Gastrocnemius medialis (tissue), 4 donors: ENCODE data around the gene HSP90AB1. TPM values are rescaled to one million over a fixed set of nuclear protein-coding genes. Genes with fewer than 3 reads are reported as not detected.

ENCODE experiments used
- ATAC-seq, 2 donors: fragments of 150-250 bp; one replicate each; pipeline ENCODE4 v1.9.1; 2016
- DNase-seq, 2 donors: peaks; one replicate each; pipeline ENCODE4 v3.0.0-alpha.2; 2019
- H3K27ac ChIP-seq, 4 donors: fragments of 200-600 bp; sonication (generic); 1 replicate in 1 of 4; 2 replicates in 3 of 4; pipeline ENCODE4 v1.5.1; 2016 to 2018; ENCODE audit warnings: mild to moderate bottlenecking in 2 of 4, moderate library complexity in 1 of 4
- H3K27me3 ChIP-seq, 3 donors: fragments of 200-600 bp; sonication (generic) in 2 of 3; 1 replicate in 1 of 3; 2 replicates in 2 of 3; pipeline versions ENCODE4 v1.5.1 to v1.6.0; 2016 to 2019; ENCODE audit warnings: mild to moderate bottlenecking in 1 of 3, moderate library complexity in 1 of 3
- H3K36me3 ChIP-seq, 2 donors: fragments of 200-600 bp; sonication (generic) in 1 of 2; one replicate each; pipeline ENCODE4 v1.5.1; 2017 to 2018
- H3K4me1 ChIP-seq, 2 donors: fragments of 200-600 bp; sonication (generic) in 1 of 2; one replicate each; pipeline ENCODE4 v1.5.1; 2016 to 2017; ENCODE audit warnings: mild to moderate bottlenecking in 2 of 2
- H3K4me3 ChIP-seq, 4 donors: fragments of 200-600 bp; sonication (generic) in 3 of 4; 1 replicate in 1 of 4; 2 replicates in 3 of 4; pipeline ENCODE4 v1.5.1; 2016 to 2019; ENCODE audit warnings: mild to moderate bottlenecking in 2 of 4
- H3K9me3 ChIP-seq, 3 donors: fragments of 200-600 bp; sonication (generic) in 2 of 3; 1 replicate in 1 of 3; 2 replicates in 2 of 3; pipeline ENCODE4 v1.5.1; 2016 to 2019
- CTCF ChIP-seq, 5 experiments: fragments of 450-650 bp in 3 of 5; fragments of 200-600 bp in 2 of 5; sonication (generic) in 2 of 5; IDR thresholded peaks in 4 of 5; conservative IDR thresholded peaks in 1 of 5; 1 replicate in 4 of 5; 2 replicates in 1 of 5; pipeline ENCODE4 v1.5.1; 2016 to 2019; ENCODE audit warnings: antibody characterized with exemption in 5 of 5, mild to moderate bottlenecking in 3 of 5, moderate library complexity in 3 of 5
- POLR2A ChIP-seq, 2 donors: fragments of 450-650 bp; IDR thresholded peaks; one replicate each; pipeline ENCODE4 v1.6.1; 2017; ENCODE audit warnings: antibody characterized with exemption in 2 of 2, mild to moderate bottlenecking in 2 of 2, moderate library complexity in 2 of 2
- in situ Hi-C, 4 donors: fragments of 200-750 bp; cut with MboI; loops; one replicate each; pipeline versions ENCODE4 v1.15.0 to v1.8.0; 2017; ENCODE audit warnings: low sequenced_read_pairs in 4 of 4
- intact Hi-C: fragments of 100-400 bp; cut with DNase I; formaldehyde crosslinking; loops from one replicate; pipeline ENCODE4 v1.15.1; 2023; ENCODE audit warnings: low total_unique reads
- total RNA-seq, 4 donors: library from RNA; depleted of rRNA; stranded (reverse); fragments of >200 nt; gene quantifications; one replicate each; pipeline versions ENCODE4 v1.1.0 to v1.2.3, GENCODE V29; 2016

Gene HSP90AB1
- total RNA-seq, 4 donors from 2014 or later = 878 to 1,576 (median 1,106) TPM

- TF ChIP-seq CTCF (IDR thresholded peaks at IDR 0.05 in 4 of 5, conservative IDR thresholded peaks at IDR 0.05 in 1 of 5) = no peak
- no peak for TF ChIP-seq POLR2A (IDR thresholded peaks at IDR 0.05)
- no peak for DNase-seq
These were observed 22.6 kb upstream of the HSP90AB1 start for GRCh38 chr6:44224029-44224964.

GRCh38 chr6:44224965-44225305 lies 22.0 kb upstream of the HSP90AB1 start:
- peaks cover 84 to 90% of the 10 kb centered on the region in 2 donors for H3K4me1 ChIP-seq
- H3K36me3 ChIP-seq = no peaks in the 10 kb centered on the region
- intact Hi-C loops (loop anchor here (5.0 kb wide), 2 partner anchors 233 to 453 kb away; partner anchors contain the start of gene VEGFA), in situ Hi-C loops (loop anchor here in 1 of 4 donors (25.0 kb wide), 1 partner anchor 113 kb away; no protein-coding TSS in a partner anchor)
- no peak for TF ChIP-seq CTCF (IDR thresholded peaks at IDR 0.05 in 4 of 5, conservative IDR thresholded peaks at IDR 0.05 in 1 of 5)
- no peak for TF ChIP-seq POLR2A (IDR thresholded peaks at IDR 0.05)
- H3K27me3 ChIP-seq = no peaks in the 10 kb centered on the region
- no peaks in the 10 kb centered on the region for H3K9me3 ChIP-seq
- H3K27ac ChIP-seq = peak overlapping the region; percentile 95 to 99 (median 98)
- no peak for DNase-seq
- H3K4me3 ChIP-seq = no peak overlapping the region
- ATAC-seq = no peak

More at GRCh38 chr6:44224029-44224964, 22.6 kb upstream of the HSP90AB1 start:
- Histone ChIP-seq H3K27me3 (no peaks in the 10 kb centered on the region), H3K36me3 (no peaks in the 10 kb centered on the region), H3K4me1 (peaks cover 77 to 91% of the 10 kb centered on the region in 2 donors), H3K27ac (peak overlapping the region; percentile 95 to 99 (median 98)), H3K9me3 (no peaks in the 10 kb centered on the region), H3K4me3 (peak overlapping the region; percentile 61 to 85 (median 70))
- ATAC-seq = peak in 1 of 2 donors; percentile 2
- intact Hi-C loops = loop anchor here (5.0 kb wide), 1 partner anchor 452 kb away; the partner anchor contains the start of gene VEGFA
- in situ Hi-C loops = no loop called here

- intact Hi-C loops (loop anchor here (5.0 kb wide), 1 partner anchor 233 kb away; no protein-coding TSS in a partner anchor), in situ Hi-C loops (loop anchor here in 1 of 4 donors (25.0 kb wide), 1 partner anchor 113 kb away; no protein-coding TSS in a partner anchor)
- Histone ChIP-seq H3K9me3 (no peaks in the 10 kb centered on the region), H3K27ac (peak overlapping the region; percentile 95 to 99 (median 98)), H3K4me1 (peaks cover 84 to 91% of the 10 kb centered on the region in 2 donors), H3K36me3 (no peaks in the 10 kb centered on the region), H3K4me3 (no peak overlapping the region), H3K27me3 (no peaks in the 10 kb centered on the region)
- ATAC-seq (no peak), DNase-seq (no peak)
- TF ChIP-seq POLR2A (IDR thresholded peaks at IDR 0.05) (no peak), CTCF (IDR thresholded peaks at IDR 0.05 in 4 of 5, conservative IDR thresholded peaks at IDR 0.05 in 1 of 5) (no peak)
These were observed 21.1 kb upstream of the HSP90AB1 start for GRCh38 chr6:44225579-44226325.

- no peaks in the 10 kb centered on the region for H3K9me3 ChIP-seq
- DNase-seq (peak in 1 of 2 donors; percentile 66), ATAC-seq (peak; percentile 20 to 37)
- peaks cover 76 to 84% of the 10 kb centered on the region in 2 donors for H3K4me1 ChIP-seq
- no peaks in the 10 kb centered on the region for H3K27me3 ChIP-seq
- intact Hi-C loops (loop anchor here (5.0 kb wide), 1 partner anchor 234 kb away; no protein-coding TSS in a partner anchor), in situ Hi-C loops (loop anchor here in 1 of 4 donors (25.0 kb wide), 1 partner anchor 114 kb away; no protein-coding TSS in a partner anchor)
- H3K36me3 ChIP-seq = no peaks in the 10 kb centered on the region
- H3K4me3 ChIP-seq = peak overlapping the region; percentile 31 to 51 (median 42)
- TF ChIP-seq POLR2A (IDR thresholded peaks at IDR 0.05) (no peak), CTCF (IDR thresholded peaks at IDR 0.05 in 4 of 5, conservative IDR thresholded peaks at IDR 0.05 in 1 of 5) (no peak)
- peak overlapping the region; percentile 95 to 99 (median 98) for H3K27ac ChIP-seq
These were observed 20.3 kb upstream of the HSP90AB1 start for GRCh38 chr6:44226368-44227147.
